ENCODE measurements around the gene SLC2A13. TPM values are rescaled to one million over a fixed set of nuclear protein-coding genes. Genes with fewer than 3 reads are reported as not detected.

Gene SLC2A13
- polyA plus RNA-seq, 3 donors, result 2.2 to 2.9 (median 2.5) TPM

- Histone ChIP-seq H3K79me2 (ENCODE audit: insufficient read depth, low read length) (no peaks in the 10 kb centered on the region), H3K36me3 (replicated peaks in 1 of 2; ENCODE audit: control insufficient read depth in 1 of 2, insufficient read depth in 2 of 2, low read length in 2 of 2) (no peaks in the 10 kb centered on the region), H2AFZ (ENCODE audit: insufficient read depth, low read depth, low read length, poor library complexity, severe bottlenecking) (no peak overlapping the region), H3K9ac (ENCODE audit: insufficient read depth, low read length, poor library complexity, severe bottlenecking) (no peak overlapping the region), H4K20me1 (ENCODE audit: insufficient read depth, low read length) (no peaks in the 10 kb centered on the region), H3K4me2 (replicated peaks; ENCODE audit: extremely low read depth, low read length, poor library complexity, severe bottlenecking) (no peak overlapping the region), H3K27ac (ENCODE audit: low read depth in 1 of 2, low read length in 2 of 2) (no peak overlapping the region), H3K4me1 (ENCODE audit: control insufficient read depth in 1 of 2, insufficient read depth in 2 of 2, low read length in 2 of 2) (no peaks in the 10 kb centered on the region), H3K27me3 (ENCODE audit: control insufficient read depth in 2 of 2, insufficient read depth in 2 of 2, low read length in 2 of 2) (no peaks in the 10 kb centered on the region), H3K4me3 (replicated peaks in 1 of 3; ENCODE audit: low read depth in 2 of 3, low read length in 3 of 3) (no peak overlapping the region), H3K9me3 (replicated peaks in 1 of 2; ENCODE audit: control insufficient read depth in 1 of 2, insufficient read depth in 1 of 2, low read length in 2 of 2) (peaks cover 7% of the 10 kb centered on the region in 2 donors)
- no peak overlapping the region for H3K4me3 Mint-ChIP-seq
- peaks cover 1 to 5% (median 2%) of the 10 kb centered on the region in 3 donors for H3K27me3 Mint-ChIP-seq (ENCODE audit: low read depth in 3 of 3)
- DNase-seq, result no peak
- H3K27ac Mint-ChIP-seq, result no peak overlapping the region
- H3K36me3 Mint-ChIP-seq, result peaks cover 1 to 5% of the 10 kb centered on the region in 2 donors
- WGBS (ENCODE audit: insufficient coverage), result 100% methylated on average over 1 of the region's 2 CpGs
- peaks cover 4% of the 10 kb centered on the region for H3K4me1 Mint-ChIP-seq
- peaks cover 4 to 17% (median 12%) of the 10 kb centered on the region in 7 donors for H3K9me3 Mint-ChIP-seq
- TF ChIP-seq CTCF (IDR thresholded peaks at IDR 0.05), result no peak
- intact Hi-C loops (cut with micrococcal nuclease), result no loop called here
Observed at GRCh38 chr12:40078266-40078665, 27.6 kb downstream of the SLC2A13 start.

DNA sequence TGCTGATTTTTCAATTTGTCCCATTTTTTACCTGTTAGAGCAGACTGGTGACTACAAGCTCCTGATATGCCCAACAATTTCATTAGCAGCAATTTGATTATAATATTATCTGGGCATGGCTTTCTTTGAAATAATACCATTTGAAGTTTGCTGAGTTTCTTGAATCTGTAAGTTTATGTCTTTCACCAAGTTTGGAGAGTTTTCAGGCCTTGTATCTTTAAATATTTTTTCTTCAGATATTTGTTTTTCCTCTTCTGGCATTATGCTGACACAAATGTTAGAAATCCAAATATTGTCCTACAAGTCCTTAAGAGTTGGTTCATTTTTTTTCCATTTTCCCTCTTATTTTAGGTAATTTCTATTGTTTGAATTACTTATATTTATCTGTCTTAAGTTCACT lies 30.4 kb downstream of the SLC2A13 start:
- DNase-seq, result no peak
- H3K79me2 ChIP-seq (ENCODE audit: insufficient read depth, low read length), result no peaks in the 10 kb centered on the region
- Mint-ChIP-seq H3K9me3 (peaks cover 4 to 15% (median 7%) of the 10 kb centered on the region in 7 donors), H3K27me3 (ENCODE audit: low read depth in 3 of 3) (peaks cover 0 to 2% (median 2%) of the 10 kb centered on the region in 3 donors), H3K27ac (no peak overlapping the region), H3K4me3 (no peak overlapping the region), H3K36me3 (no peaks in the 10 kb centered on the region), H3K4me1 (peaks cover 4% of the 10 kb centered on the region)
- H4K20me1 ChIP-seq (ENCODE audit: insufficient read depth, low read length), result no peaks in the 10 kb centered on the region
- H3K4me1 ChIP-seq (ENCODE audit: control insufficient read depth in 1 of 2, insufficient read depth in 2 of 2, low read length in 2 of 2), result no peaks in the 10 kb centered on the region
- no peak overlapping the region for H3K4me2 ChIP-seq (replicated peaks; ENCODE audit: extremely low read depth, low read length, poor library complexity, severe bottlenecking)
- intact Hi-C loops (cut with micrococcal nuclease), result no loop called here
- no peaks in the 10 kb centered on the region for H3K36me3 ChIP-seq (replicated peaks in 1 of 2; ENCODE audit: control insufficient read depth in 1 of 2, insufficient read depth in 2 of 2, low read length in 2 of 2)
- H3K9me3 ChIP-seq (replicated peaks in 1 of 2; ENCODE audit: control insufficient read depth in 1 of 2, insufficient read depth in 1 of 2, low read length in 2 of 2), result peaks cover 3 to 7% of the 10 kb centered on the region in 2 donors
- H3K4me3 ChIP-seq (replicated peaks in 1 of 3; ENCODE audit: low read depth in 2 of 3, low read length in 3 of 3), result no peak overlapping the region
- H3K27ac ChIP-seq (ENCODE audit: low read depth in 1 of 2, low read length in 2 of 2), result no peak overlapping the region
- no peak overlapping the region for H2AFZ ChIP-seq (ENCODE audit: insufficient read depth, low read depth, low read length, poor library complexity, severe bottlenecking)
- TF ChIP-seq CTCF (IDR thresholded peaks at IDR 0.05), result no peak
- H3K9ac ChIP-seq (ENCODE audit: insufficient read depth, low read length, poor library complexity, severe bottlenecking), result no peak overlapping the region
- H3K27me3 ChIP-seq (ENCODE audit: control insufficient read depth in 2 of 2, insufficient read depth in 2 of 2, low read length in 2 of 2), result no peaks in the 10 kb centered on the region
